ENCODE results near the gene IGF2BP2. TPM values are rescaled to one million over a fixed set of nuclear protein-coding genes. Genes with fewer than 3 reads are reported as not detected.

Gene IGF2BP2
- polyA plus RNA-seq, 2 of the 4 experiments (the other 2 are of a cell fraction), result 2.2 to 6.1 TPM

- no peak for TF ChIP-seq FOSL2 (IDR thresholded peaks at IDR 0.05)
- TF ChIP-seq FOSL2 (CRISPR knock-in tag; IDR thresholded peaks at IDR 0.05), result no peak
These were observed 40.4 kb upstream of the IGF2BP2 start (continued) for GRCh38 chr3:185865247-185865646.

- TF ChIP-seq ESRRA (IDR thresholded peaks at IDR 0.05; ENCODE audit: borderline replicate concordance, low read length), result no peak
- no peak for TF ChIP-seq EHF (CRISPR knock-in tag; IDR thresholded peaks at IDR 0.05)
- TF ChIP-seq, protein P1, sequence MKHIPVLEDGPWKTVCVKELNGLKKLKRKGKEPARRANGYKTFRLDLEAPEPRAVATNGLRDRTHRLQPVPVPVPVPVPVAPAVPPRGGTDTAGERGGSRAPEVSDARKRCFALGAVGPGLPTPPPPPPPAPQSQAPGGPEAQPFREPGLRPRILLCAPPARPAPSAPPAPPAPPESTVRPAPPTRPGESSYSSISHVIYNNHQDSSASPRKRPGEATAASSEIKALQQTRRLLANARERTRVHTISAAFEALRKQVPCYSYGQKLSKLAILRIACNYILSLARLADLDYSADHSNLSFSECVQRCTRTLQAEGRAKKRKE (CRISPR knock-in tag; IDR thresholded peaks at IDR 0.05; ENCODE audit: low read depth), result no peak
- no peak for TF ChIP-seq HOXA7 (CRISPR knock-in tag; IDR thresholded peaks at IDR 0.05)
- no peak for TF ChIP-seq BCL3 (IDR thresholded peaks at IDR 0.05)
- TF ChIP-seq USF2 (IDR thresholded peaks at IDR 0.05), result no peak
- TF ChIP-seq JUN (IDR thresholded peaks at IDR 0.05), result no peak
- no peak for TF ChIP-seq MAZ (IDR thresholded peaks at IDR 0.05; ENCODE audit: borderline replicate concordance, low read depth, low read length)
- no peak for TF ChIP-seq FOXS1 (CRISPR knock-in tag; IDR thresholded peaks at IDR 0.05)
- no peak for TF ChIP-seq ZFP36 (IDR thresholded peaks at IDR 0.05; ENCODE audit: borderline replicate concordance, partially characterized antibody)
- no peak for TF ChIP-seq MYC (IDR thresholded peaks at IDR 0.05; ENCODE audit: borderline replicate concordance, low read length)
- no peak for TF ChIP-seq RARB (CRISPR knock-in tag; IDR thresholded peaks at IDR 0.05)
- CTCF ChIA-PET, result no interaction called here
- Histone ChIP-seq H3K4me2 (no peak overlapping the region), H3K9me3 (no peaks in the 10 kb centered on the region), H3K27ac (no peak overlapping the region), H3K4me3 (no peak overlapping the region), H3K4me1 (no peaks in the 10 kb centered on the region)
- WGBS (ENCODE audit: missing lambda C conversion rate), result 62% methylated on average over 3 of the region's 3 CpGs
- POLR2A ChIA-PET, result no interaction called here
- no peak for DNase-seq (ENCODE audit: low read depth in 1 of 2, low spot score in 1 of 2)
- FAIRE-seq, result no peak
- no peak for ATAC-seq
These were observed 39.9 kb upstream of the IGF2BP2 start for GRCh38 chr3:185864767-185865166.

GRCh38 chr3:185862920-185863319 is 38.1 kb upstream of the IGF2BP2 start:
- no peak for ATAC-seq

GRCh38 chr3:185859294-185859972 is 34.6 kb upstream of the IGF2BP2 start:
- CTCF ChIA-PET, result interaction anchor here (1.4 kb wide), 1 partner anchor 10 kb away, joined by 3 read pairs; no protein-coding TSS in a partner anchor
- POLR2A ChIA-PET, result no interaction called here
- Histone ChIP-seq H3K27ac (no peak overlapping the region), H3K4me2 (no peak overlapping the region), H3K4me3 (no peak overlapping the region), H3K9me3 (peaks cover 17% of the 10 kb centered on the region), H3K4me1 (no peaks in the 10 kb centered on the region)
- no peak for TF ChIP-seq GATA3 (IDR thresholded peaks at IDR 0.05; ENCODE audit: borderline replicate concordance)
- TF ChIP-seq HMGXB4 (CRISPR knock-in tag; IDR thresholded peaks at IDR 0.05; ENCODE audit: borderline replicate concordance), result no peak
- no peak for TF ChIP-seq CBX2 (IDR thresholded peaks at IDR 0.05; ENCODE audit: borderline replicate concordance, low read depth)
- FAIRE-seq, result no peak
- no peak for ATAC-seq
- no peak for DNase-seq (ENCODE audit: low read depth in 1 of 2, low spot score in 1 of 2)
- 56% methylated on average over 4 of the region's 4 CpGs for WGBS (ENCODE audit: missing lambda C conversion rate)

More at GRCh38 chr3:185862920-185863319, 38.1 kb upstream of the IGF2BP2 start:
- 85% methylated on average over 4 of the region's 4 CpGs for WGBS (ENCODE audit: missing lambda C conversion rate)
- Histone ChIP-seq H3K27ac (no peak overlapping the region), H3K4me2 (no peak overlapping the region), H3K9me3 (no peaks in the 10 kb centered on the region), H3K4me1 (no peaks in the 10 kb centered on the region), H3K4me3 (no peak overlapping the region)
- FAIRE-seq (no peak), DNase-seq (ENCODE audit: low read depth in 1 of 2, low spot score in 1 of 2) (no peak)
- TF ChIP-seq MAFK (IDR thresholded peaks at IDR 0.05; ENCODE audit: partially characterized antibody), result peak; percentile 17
- no peak for TF ChIP-seq EHF (CRISPR knock-in tag; IDR thresholded peaks at IDR 0.05)
- ChIA-PET POLR2A (no interaction called here), CTCF (no interaction called here)

All from A549 (cell line).